ENCODE measurements around the gene GSG1L.

The GSG1L gene

DNA sequence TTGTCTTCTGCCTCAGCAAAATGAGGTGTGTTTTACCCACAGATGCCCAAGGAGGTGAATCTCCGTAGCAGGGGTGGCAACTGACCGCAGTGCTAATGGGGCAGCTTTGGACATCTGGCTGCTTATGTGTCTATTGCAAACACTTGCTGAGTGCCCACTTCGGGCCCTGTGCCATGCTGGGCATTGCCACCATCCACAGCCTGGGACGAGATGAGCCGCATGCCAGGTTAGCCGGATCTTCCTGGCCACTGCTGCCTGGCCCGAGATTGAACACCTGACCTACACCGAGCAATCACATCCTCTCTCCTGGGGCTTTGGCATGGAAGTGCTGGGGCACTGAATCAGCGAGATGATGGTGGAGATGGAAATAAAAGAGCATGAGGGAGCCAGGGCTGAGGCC, 238.7 kb downstream of the GSG1L start:
- DNase-seq (ENCODE audit: low read depth in 1 of 2, low spot score in 1 of 2): no peak

DNA sequence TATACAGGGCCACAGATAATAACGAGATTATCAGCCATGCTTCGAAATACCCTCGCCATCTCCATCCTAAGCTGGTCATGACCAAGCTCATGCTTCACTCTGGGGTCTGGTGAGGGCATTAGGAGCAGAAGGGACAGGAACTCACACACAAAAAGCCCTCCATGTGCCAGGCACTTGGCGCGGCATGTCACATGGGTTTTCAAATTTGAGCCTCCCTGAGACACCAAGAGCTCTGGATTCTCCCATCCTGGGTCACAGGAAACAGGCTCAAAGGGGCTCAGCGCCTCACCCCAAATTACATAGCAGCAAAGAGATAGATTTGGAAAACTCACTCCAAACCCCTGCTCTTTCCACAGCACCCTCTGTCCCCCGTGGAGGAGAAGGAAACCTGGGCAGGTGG, 239.5 kb downstream of the GSG1L start:
- DNase-seq (ENCODE audit: low read depth in 1 of 2, low spot score in 1 of 2): no peak

DNA sequence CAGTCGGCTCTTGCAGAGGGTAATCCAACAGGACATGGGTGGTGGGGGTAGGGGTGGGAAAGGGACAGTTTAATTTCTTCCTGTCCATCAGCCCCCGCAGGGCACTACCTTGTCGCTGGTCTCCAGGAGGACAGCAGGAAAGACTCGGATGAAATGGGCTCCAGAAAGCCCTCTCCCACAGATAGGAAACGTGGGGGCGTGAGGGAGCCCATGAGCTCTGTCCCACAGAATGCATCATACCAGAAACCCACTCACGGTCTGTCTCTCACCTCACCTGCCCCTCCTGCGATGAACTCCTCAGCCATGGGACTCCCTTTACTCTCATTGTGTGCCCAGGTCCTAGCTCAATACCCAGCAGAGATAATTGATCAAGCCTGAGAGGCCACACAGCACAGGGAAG, 240.1 kb downstream of the GSG1L start:
- DNase-seq (ENCODE audit: low read depth in 1 of 2, low spot score in 1 of 2): no peak

DNA sequence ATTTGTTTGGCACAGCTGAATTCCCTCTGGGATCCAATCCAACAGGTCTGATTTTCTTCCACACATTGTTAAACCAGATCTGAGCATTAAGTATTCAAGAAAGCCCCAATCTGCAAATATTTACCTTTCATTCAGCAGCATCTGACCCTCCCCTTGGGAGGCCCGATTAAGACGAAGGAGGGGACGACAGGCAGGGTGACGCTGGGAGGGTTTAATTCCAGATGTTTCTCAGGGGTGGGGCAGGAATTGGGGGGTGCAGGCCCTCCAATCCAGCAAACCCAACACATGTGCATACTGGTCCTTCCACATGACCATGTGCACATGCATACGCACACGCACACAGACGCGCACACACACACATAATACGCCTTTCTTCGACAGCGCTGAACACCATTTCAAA, 240.5 kb downstream of the GSG1L start:
- DNase-seq (ENCODE audit: low read depth in 1 of 2, low spot score in 1 of 2): no peak

DNA sequence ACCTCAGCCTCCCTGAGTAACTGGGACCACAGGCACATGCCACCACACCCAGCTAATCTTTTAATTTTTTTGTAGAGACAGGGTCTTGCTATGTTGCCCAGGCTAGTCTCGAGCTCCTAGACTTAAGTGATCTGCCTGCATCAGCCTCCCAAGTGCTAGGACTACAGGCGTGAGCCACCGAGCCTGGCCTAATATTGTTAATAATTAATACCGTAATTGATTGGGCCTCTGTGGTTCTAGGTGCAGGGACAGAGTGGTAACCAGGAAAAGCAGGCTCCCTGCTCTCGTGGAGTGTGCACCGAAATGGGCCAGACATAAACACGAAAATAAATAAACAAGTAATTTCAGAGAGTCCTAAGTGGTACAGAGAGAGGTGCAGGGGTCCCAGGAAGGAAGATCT, 241.0 kb downstream of the GSG1L start:
- no peak for DNase-seq (ENCODE audit: low read depth in 1 of 2, low spot score in 1 of 2)

DNA sequence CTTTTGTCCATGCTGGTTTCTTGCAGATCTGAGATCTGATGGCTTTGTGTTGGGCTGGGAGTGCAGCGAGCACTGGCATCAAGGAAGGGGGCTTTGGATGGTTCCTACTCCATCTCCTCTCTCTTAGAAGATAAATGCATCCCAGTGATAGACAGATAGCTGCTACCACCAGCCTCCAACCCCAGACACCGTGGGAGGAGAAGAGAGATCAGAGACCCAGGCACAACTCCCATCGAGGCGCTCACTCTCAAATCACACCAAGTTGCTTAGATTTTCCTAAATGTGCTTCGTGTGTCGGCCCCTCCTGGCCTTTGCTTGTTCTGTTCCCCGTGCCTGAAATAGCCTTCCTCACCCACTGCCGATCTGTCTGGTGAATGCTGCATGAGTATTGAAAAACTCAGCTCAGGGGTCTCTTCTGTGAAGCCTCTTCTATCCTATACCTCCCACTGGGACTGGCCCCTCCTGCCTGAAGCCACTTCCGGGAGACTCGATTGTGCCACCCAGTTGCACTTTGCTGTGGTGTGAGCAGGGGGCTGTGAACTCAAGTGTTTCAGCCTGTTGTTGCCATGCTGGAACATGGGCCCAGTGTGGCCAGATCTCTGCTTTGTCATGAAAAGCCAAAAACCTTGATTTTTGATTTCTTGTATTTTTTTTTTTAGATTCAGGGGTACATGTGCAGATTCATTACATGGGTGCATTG, 242.7 kb downstream of the GSG1L start:
- DNase-seq (ENCODE audit: low read depth in 1 of 2, low spot score in 1 of 2): no peak

DNA sequence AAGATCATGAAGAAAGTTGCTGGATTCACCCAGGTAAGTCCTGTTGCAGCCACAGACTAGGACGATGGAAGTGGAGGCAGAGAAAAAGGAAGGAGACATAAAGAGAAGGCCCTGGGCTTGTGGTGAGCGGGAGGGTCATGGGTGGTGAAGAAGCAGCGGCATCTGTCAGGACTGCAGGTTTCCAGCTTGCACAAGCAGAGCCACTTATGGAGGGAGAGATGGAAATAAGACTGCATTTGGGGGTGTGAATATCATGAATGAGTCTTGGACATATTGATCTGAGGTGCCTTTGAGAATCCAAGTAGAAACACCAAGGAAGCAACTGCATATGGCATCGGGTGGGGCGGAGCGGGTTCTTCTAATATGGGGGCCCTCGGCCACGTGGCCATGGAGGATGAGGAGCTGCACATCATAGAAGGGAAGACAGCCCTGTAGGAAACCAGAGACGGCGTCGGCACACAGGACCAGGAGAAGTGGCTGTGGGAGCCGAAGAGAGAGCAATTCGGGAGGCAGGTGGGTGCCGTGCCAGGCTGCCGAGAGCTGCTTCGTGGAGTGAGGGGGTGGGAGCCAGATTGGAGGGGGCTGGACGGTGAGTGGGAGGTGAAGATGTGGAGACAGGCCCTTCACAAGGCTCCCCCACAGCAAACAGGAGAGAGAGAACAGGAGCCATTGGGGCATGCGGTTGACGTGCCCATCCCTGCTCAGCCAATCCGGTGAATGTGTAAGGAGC, 243.5 kb downstream of the GSG1L start:
- no peak for DNase-seq (ENCODE audit: low read depth in 1 of 2, low spot score in 1 of 2)

DNA sequence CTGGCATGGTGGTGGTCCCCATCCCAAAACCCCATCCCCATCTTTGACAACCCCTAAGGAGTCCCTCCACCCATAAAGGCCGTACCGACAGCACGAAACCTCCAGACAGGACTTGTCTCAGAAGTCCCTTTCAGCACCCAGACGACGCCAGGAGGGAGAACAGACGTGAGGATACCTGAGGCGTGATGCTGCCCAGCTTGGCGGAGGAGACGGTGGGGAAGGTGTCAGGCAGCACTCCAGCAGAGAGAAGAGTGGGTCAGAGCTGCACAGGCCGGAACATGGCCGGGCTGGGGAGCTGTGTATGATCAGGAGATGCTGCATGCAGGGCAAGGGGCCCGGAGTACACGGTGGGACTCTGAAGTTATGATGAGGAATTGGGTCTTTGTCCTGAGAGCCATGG, 244.2 kb downstream of the GSG1L start:
- DNase-seq (ENCODE audit: low read depth in 1 of 2, low spot score in 1 of 2): no peak

DNA sequence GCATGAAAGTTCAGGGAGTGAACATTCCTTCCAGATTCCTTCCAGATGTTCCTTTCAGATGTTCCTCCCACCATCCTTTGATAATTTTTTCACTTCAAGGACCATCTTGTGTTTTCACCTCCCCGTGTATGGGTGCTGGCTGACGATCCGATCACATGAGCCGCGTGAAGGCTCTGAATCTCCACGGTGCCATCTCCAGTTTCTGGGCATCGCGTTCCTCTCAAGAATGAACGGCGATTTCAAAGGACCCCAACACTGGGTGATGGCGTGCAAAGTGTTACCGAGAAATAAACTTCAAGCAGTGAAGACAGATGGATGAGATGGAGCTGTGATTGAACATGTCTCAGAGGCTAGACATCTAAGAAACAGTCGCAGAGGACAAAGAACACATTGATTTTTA, 245.3 kb downstream of the GSG1L start:
- no peak for DNase-seq (ENCODE audit: low read depth in 1 of 2, low spot score in 1 of 2)

DNA sequence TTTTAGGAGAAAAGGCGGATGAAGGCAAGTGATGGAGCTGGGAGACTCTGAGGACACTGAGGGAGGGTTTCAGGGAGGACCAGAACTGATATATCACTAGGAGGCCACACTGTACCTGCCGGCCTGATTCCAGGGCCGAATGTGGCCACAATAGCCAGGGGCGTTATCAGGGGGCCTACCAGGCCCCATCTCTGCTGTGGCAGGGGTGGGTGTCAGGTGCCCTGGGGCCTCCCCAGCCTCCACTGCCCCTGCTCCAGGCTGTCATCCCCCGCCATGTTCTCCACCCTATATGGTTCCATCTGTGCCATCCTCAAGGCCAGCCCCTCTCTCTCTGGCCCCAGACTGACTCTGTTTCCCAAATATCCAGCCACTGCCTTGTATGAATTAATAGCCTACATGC, 246.5 kb downstream of the GSG1L start:
- DNase-seq (ENCODE audit: low read depth in 1 of 2, low spot score in 1 of 2): no peak

DNA sequence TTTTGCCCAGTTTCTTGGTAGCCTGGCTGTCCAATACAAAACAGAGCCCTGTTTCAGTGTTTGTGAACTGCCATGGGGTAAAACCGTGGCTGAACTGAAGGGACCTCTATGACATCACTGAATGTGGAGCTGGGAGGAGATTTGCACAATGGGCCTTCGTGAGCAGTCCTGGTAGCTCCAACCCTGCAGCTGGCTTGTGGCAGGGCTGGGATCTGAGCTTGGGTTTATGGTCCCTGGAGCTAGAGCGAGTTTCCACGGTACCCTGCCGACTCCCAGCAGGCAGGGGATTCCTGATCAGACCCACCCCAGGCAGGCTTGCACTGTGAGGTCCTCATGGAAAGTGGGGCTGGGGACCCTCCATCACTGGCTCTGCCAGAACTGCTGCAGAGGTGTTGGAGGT, 247.0 kb downstream of the GSG1L start:
- no peak for DNase-seq (ENCODE audit: low read depth in 1 of 2, low spot score in 1 of 2)

DNA sequence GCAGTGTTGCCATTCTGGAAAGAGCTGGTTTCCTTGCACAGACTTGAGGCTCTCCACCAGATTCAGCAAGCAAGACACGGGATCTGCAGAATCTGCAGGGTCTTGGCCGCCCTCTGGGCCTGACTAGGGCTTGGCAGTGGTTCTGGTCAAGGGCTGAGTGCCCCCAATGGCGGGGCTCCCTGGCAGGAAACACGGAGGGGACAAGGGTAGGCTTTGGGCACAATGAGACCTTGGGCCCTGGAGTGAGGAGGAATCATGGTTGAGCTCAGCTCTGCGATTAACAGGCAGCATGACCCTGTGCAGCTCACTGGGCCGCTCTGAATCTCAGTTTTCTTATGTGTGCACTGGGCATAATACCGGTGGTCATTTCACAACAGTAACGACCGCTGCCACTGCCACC, 249.9 kb downstream of the GSG1L start:
- DNase-seq (ENCODE audit: low read depth in 1 of 2, low spot score in 1 of 2): no peak

DNA sequence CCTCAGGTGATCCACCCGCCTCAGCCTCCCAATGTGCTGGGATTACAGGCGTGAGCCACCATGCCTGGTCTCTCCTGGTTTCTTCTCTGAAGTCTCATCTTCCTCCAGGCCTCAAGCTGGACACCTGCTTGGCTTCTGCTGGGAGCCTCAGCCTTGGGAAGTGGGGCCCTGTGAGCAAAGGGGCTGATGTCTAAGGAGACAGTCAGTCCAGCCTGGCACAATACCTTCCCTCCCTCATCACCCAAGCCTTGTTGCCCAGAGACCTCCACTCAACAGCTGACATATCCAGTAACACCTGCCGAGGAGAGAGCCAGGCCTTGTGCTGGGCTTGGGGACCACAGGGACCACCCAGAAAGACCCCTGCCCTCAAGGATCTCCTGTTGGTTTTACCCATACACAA, 251.6 kb downstream of the GSG1L start:
- no peak for DNase-seq (ENCODE audit: low read depth in 1 of 2, low spot score in 1 of 2)

DNA sequence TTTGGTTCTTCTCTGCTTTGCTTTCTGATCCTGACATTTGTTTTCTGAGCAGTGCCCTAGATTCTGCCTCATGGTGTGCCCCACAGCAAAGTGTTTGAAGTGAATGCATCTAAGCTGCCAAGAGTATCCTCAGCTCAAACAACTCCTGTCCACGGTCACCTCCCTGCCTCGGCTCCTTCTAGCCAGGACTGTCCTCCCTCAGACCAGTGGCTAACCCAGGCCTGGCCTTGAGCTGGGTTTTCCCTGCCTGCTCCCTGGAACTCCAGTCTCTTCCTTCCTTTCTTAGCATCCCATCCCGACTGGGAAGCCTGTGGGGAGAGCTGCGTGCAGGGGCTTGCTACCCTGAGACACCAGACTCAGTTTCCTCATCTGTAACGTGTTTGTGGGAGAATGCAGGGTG, 256.5 kb downstream of the GSG1L start:
- no peak for DNase-seq (ENCODE audit: low read depth in 1 of 2, low spot score in 1 of 2)

DNA sequence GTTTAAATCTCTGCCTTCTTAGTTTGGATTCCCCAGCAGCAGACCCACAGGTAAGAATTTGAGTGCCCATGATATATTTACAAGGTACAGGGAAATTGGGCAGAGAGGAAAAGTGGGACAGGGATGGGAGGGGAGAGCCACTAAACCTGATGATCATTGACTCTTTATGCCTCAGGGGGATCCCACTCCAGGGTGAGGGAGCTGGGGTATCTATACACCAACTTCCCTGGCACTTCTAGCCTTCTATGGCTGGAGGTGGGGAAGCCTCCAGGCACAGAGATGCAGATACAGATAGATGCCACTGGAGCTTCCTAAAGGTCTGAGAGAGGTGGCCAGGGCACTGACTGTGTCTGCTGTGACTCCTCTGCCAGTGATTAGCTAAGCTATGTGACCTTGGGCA, 257.1 kb downstream of the GSG1L start:
- DNase-seq (ENCODE audit: low read depth in 1 of 2, low spot score in 1 of 2): no peak

DNA sequence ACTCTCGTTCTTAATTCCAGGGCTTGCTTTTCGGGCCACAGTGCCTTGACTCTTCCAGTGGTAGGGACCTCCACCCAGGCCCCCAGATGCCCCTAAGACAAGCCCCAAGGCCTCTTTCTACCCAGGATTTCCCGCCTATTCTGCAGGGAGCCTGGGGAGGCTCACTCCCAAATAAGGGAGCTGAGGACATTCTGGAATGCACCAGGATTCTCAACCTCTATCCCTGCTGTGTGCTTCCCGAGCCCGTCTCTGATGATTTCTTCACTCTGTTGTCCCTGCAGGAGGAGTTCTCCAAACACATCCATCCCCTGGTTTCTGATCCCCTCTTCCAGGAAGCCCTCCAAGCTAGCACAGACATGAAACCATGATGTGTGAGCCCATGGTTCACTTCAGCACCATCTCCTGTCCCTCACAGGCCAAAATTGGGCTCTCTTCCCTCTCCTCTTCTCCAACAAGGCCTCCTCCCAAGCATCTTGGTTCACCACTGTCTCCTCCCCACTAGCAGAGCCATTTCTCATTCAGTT, 257.6 kb downstream of the GSG1L start:
- no peak for DNase-seq (ENCODE audit: low read depth in 1 of 2, low spot score in 1 of 2)

DNA sequence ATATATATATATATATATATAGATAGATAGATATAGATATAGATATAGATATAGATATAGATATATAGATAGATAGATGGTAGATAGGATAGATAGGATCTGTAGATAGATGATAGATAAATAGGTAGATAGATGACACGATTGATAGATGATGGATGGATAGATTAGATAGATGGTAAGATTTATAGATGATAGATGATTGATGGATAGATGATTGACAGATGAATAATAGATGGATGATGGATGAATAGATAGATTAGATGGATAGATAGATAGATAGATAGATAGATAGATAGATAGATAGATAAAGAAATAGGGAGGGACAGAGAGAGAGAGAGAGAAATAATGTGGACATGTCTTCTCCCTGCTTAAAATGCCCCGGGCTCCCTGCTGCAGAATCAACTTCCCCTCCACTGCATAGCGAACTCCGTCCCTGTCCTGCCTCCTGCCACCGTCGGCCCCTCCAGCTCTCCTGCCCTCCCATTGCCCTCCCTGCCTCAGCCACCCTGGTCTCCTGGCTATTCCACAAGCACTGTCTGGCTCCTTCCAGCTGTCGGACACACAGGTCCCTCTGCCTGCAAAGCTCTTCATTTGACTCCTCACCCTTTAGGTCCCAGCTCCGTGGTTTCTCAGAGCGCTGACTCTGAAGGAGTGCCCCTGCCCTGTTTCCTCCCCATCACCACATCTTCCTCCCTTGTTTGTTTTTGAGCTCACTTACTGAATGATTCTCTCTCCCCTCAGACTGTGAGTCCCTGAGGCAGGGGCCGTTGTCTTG, 259.6 kb downstream of the GSG1L start:
- no peak for DNase-seq (ENCODE audit: low read depth in 1 of 2, low spot score in 1 of 2)

DNA sequence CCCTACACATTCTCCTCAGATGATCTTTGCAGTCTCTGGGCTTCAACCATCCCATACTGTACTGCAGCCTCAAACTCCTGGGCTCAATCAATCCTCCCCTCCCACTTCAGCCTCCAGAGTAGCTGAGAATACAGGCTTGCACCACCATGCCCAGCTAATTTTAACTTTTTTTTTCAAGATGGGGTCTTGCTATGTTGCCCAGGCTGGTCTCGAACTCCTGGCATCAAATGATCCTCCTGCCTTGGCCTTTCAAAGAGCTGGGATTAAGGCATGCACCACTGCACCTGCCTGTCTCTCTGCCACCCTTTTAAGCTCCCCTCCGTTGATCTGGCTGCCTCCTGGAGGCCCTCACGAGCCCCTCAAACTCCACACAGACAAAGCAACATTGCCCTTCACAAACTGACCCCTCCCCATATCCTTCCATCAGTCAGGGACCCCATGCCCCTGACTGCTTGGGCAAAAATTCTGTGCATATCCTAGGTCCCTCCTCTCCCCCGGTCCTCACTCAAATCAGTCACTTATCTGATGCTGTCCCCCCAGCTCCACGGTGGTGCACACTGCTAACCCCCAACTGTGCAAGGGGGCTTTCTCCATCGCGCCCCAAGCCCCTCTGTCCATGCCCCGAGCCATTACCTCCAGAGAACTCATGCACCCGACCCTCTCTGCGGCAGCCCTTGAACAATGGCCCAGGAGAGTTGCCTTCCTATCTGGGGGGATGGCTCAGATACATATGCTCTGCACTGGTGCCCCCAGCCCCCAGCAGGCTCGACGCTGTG, 260.7 kb downstream of the GSG1L start:
- DNase-seq (ENCODE audit: low read depth in 1 of 2, low spot score in 1 of 2): no peak

DNA sequence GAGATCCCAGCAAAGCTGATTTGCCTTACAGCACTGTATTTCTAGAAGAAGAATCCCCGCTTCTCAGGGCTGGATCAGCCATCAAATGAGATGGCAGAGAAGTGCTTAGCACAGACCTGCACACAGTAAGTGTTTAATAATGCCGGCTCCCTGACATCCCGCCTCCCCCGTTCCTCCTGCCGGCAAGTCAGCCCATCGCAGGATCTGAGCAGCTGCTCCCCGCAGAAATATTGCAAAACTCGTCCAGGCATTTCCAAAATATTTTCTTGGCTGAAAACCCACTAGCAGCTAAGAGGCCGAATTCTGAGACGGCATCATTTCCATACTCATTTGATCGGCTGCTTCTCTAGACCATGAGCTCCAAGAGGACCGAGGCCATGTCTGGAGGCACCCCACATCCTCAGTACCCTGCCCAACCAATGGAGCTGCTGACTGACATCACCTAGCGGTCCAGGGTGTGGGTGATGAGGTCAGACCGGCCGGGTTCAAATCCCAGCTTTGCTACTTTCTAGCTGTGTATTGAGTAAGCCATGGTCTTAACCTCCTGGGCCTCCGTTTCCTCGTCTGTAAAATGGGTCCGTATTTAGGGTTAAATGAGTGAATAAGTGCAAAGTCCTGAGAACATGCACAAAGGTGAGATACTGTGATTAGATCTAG, 262.1 kb downstream of the GSG1L start:
- DNase-seq (ENCODE audit: low read depth in 1 of 2, low spot score in 1 of 2): no peak

DNA sequence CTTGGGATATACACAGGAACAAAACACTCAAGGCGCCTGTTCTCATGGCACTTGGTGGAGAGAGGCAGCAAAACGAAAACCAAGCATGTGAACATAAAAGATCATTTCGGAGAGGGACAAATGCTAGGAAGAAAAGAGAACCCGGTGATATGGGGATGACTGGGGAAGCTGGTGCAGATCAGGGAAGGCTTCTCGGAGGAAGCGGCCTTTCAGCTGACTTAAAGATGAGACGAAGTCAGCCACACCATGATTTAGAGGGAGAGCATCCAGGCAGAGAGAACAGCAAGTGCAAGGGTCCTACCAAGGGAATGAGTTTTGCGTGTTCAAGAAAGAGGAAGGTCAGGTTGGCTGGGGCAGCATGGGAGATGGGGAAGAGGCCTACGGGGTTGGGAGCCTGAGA, 262.7 kb downstream of the GSG1L start:
- DNase-seq (ENCODE audit: low read depth in 1 of 2, low spot score in 1 of 2): no peak

DNA sequence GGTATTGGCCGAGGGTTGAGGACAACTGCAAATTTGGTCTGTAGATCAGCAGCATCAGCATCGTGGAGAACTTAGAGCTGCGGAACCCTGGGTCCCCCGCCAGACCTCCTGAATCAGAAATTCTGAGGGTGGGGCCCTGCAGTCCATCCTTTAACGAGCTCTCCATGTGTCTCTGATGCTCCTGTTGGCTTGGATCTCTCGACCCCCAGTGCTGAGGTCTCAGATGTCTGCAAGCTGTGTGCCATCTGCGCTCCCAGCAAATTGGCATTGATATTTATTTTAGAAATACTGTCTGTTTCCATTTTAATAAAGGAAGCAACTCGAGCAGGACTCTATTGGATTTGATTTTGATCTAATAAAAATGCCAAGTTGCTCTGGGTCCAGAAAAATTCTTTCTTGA, 263.6 kb downstream of the GSG1L start:
- no peak for DNase-seq (ENCODE audit: low read depth in 1 of 2, low spot score in 1 of 2)

Data from activated T-helper 1 cell treated with anti-CD3 and anti-CD28 coated beads, Interleukin-2, amount 50 U/mL, for 16 hours (primary cell).